Activated CD4-positive, CD25-positive, alpha-beta regulatory T cell (primary cell): Measurements from ENCODE around the gene RAB26.
"Not testable (repeated sequence)": the region's sequence is repeated elsewhere in the genome, so short reads cannot be mapped to it uniquely, and the experiment has no call there.

Experiments used
- DNase-seq, 4 experiments: peaks; one replicate each; lab custom pipeline; 2025; lab: John Stamatoyannopoulos, UW

The RAB26 gene

GRCh38 chr16:2196162-2196980 lies 47.9 kb downstream of the RAB26 start, which contains the start of gene CASKIN1:
TSS of gene CASKIN1 (minus strand) at chr16:2196605. CDS start at chr16:2196432, 173 bp downstream.
- DNase-seq: no peak

- DNase-seq: no peak
Observed at GRCh38 chr16:2196981-2197511, 48.6 kb downstream of the RAB26 start.

- DNase-seq: no peak
Observed at GRCh38 chr16:2197765-2198164, 49.3 kb downstream of the RAB26 start.

GRCh38 chr16:2198283-2198682 lies 49.9 kb downstream of the RAB26 start:
- DNase-seq: no peak

- DNase-seq: no peak
Observed at GRCh38 chr16:2199095-2199494, 50.7 kb downstream of the RAB26 start.

GRCh38 chr16:2199621-2200139 lies 51.3 kb downstream of the RAB26 start:
- no peak for DNase-seq

GRCh38 chr16:2200313-2200712 lies 51.9 kb downstream of the RAB26 start:
- no peak for DNase-seq

- not testable (repeated sequence) for DNase-seq
Observed at GRCh38 chr16:2203119-2203688, 54.8 kb downstream of the RAB26 start.
